DOHH2 (cell line): ENCODE results near the gene PCDHGA4.

ENCODE experiments used
- EZH2phosphoT487 ChIP-seq: fragments of 200-600 bp; sonication (generic); IDR thresholded peaks from 2 replicates; pipeline ENCODE4 v1.6.1; 2017; ENCODE audit warnings: borderline replicate concordance, mild to moderate bottlenecking, antibody characterized with exemption, low read length, moderate library complexity, mixed read lengths
- TF ChIP-seq, protein P1 (sequence below): fragments of 200-600 bp; sonication (generic); IDR thresholded peaks from one replicate; pipeline ENCODE4 v1.5.1; 2014; ENCODE audit warnings: antibody characterized with exemption, mild to moderate bottlenecking, low read depth, low read length; ENCODE audit not compliant: poor library complexity, severe bottlenecking

DNA sequence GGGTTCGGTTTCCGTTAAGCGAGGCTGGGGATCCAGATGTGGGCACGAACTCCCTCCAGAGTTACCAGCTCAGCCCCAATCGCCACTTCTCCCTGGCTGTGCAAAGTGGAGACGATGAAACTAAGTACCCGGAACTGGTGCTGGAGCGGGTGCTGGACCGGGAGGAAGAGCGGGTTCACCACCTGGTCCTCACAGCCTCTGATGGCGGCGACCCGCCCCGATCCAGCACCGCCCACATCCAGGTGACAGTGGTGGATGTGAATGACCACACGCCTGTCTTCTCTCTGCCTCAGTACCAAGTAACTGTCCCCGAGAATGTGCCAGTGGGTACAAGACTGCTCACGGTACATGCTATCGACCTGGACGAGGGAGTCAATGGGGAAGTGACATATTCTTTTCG, 28.5 kb downstream of the PCDHGA4 start:
- TF ChIP-seq, protein P1, sequence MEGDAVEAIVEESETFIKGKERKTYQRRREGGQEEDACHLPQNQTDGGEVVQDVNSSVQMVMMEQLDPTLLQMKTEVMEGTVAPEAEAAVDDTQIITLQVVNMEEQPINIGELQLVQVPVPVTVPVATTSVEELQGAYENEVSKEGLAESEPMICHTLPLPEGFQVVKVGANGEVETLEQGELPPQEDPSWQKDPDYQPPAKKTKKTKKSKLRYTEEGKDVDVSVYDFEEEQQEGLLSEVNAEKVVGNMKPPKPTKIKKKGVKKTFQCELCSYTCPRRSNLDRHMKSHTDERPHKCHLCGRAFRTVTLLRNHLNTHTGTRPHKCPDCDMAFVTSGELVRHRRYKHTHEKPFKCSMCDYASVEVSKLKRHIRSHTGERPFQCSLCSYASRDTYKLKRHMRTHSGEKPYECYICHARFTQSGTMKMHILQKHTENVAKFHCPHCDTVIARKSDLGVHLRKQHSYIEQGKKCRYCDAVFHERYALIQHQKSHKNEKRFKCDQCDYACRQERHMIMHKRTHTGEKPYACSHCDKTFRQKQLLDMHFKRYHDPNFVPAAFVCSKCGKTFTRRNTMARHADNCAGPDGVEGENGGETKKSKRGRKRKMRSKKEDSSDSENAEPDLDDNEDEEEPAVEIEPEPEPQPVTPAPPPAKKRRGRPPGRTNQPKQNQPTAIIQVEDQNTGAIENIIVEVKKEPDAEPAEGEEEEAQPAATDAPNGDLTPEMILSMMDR: no peak
- no peak for TF ChIP-seq EZH2phosphoT487
